HS-5 (cell line): ENCODE data around the gene LRRC75B.
A peak's percentile ranks its signal among the peaks of the same experiment; 100 is the strongest.
"Not testable (repeated sequence)": the region's sequence is repeated elsewhere in the genome, so short reads cannot be mapped to it uniquely, and the experiment has no call there.

Experiments
- DNase-seq: peaks from one replicate; pipeline ENCODE4 v3.0.0-alpha.2; 2012; ENCODE audit warnings: low read depth

Gene LRRC75B, protein sequence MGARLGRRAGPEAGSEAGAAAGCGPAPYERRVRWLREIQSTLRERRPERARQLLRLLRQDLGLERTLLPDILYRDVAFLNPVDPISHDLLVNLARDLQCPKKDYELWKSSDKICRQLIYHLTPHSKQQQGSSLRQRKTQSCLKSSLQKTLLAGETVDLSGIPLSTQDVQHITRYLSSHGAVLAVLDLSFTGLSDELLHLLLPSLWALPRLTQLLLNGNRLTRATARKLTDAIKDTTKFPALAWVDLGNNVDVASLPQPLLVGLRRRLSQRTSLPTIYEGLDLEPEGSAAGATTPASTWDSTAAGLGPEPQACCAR

DNA sequence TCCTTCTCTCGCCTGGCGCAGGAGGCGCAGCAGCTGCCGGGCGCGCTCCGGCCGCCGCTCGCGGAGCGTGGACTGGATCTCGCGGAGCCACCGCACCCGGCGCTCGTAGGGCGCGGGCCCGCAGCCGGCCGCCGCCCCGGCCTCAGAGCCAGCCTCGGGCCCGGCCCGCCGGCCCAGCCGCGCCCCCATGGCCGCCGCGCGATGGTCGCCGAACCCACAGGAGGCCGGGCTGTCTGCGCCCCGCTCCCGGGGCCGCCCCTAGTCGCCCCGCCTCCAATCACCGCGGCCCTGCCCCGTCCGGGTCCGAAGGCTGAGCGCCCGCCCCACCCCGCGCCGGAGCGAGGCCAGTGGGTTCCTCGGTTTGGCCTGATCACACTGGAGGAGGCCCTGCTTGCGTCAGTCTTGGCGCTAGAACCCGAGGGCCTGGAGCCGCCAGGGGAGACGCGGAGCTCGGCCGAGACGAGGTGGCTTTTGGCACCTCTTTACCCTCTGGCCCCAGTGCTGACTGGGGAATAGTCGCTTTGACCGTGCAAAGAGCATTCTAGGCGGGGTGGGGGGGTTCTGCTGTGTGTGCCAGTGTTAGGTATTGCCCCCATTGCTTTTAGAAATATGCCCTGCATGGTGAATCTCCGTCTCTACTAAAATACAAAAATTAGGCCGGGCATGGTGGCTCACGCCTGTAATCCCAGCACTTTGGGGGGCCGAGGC lies at the start of gene LRRC75B:
Gene LRRC75B, minus strand, starts transcription at position 223 of the 708 bp plus-strand sequence. Its CDS starts 34 bp downstream, at position 189.
- DNase-seq = peak; percentile 39

DNA sequence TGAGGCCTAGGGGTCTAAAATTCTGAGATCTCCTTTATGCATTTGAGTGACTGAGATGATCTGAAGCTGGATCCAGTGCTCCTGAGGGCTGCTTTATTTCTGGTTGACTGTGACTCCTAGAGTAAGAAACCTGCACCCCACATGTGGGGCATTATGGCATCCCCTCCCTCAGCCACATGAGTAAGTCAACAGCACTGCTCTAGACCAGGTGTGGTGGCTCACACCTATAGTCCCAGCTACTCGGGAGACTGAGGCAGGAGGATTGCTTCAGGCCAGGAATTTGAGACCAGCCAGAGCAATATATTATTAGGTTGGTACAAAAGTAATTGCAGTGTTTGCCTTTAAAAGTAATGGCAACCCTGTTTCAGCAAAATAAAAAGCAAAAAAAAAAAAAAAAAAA lies 49.4 kb upstream of the LRRC75B start:
- not testable (repeated sequence) for DNase-seq

DNA sequence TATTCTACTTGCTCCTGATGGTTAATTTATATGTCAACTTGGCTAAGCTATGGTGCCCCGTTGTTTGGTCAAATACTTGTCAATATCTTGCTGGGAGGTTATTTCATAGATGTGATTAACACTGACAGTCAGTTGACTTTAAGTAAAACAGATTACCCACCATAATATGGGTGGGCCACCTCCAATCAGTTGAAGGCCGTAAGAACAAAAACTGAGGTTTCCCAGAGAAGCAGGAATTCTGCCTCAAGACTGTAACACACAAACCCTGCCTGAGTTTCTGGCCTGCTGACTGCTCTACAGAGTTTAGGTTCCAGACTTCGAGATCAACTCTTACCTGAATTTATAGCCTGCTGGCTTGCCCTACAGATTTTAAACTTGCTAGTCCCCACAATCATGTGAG lies 43.6 kb upstream of the LRRC75B start:
- DNase-seq = not testable (repeated sequence)

DNA sequence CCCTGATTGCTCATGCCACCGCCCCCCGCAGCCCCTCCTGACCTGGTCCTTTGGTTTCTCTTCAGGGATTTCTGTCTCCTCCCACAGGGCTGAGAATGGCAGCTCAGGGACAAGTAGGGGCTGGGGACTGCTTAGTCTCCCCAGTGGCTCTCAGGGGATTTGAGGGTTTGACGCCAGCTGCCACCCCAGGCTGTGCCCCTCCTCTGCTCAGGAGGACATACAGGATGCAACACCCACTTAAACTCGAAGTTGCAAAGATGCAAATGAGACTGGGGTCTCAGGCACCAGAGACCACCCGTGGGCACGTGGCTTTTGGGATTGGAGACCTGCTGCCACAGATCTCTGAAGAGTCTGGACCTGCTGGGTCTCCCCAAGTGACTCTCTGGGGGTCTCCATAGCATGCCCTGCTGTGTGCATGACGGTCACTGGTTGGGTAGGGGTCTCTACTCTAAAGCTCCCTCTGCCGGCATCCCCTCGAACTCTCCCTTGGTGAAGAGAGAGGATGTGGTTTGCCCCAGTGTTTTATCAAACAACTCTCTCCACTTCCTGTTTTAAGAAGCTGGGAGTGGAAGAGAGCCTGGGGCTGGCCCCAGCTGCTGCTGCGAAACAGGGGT lies 42.0 kb upstream of the LRRC75B start:
- DNase-seq = not testable (repeated sequence)

DNA sequence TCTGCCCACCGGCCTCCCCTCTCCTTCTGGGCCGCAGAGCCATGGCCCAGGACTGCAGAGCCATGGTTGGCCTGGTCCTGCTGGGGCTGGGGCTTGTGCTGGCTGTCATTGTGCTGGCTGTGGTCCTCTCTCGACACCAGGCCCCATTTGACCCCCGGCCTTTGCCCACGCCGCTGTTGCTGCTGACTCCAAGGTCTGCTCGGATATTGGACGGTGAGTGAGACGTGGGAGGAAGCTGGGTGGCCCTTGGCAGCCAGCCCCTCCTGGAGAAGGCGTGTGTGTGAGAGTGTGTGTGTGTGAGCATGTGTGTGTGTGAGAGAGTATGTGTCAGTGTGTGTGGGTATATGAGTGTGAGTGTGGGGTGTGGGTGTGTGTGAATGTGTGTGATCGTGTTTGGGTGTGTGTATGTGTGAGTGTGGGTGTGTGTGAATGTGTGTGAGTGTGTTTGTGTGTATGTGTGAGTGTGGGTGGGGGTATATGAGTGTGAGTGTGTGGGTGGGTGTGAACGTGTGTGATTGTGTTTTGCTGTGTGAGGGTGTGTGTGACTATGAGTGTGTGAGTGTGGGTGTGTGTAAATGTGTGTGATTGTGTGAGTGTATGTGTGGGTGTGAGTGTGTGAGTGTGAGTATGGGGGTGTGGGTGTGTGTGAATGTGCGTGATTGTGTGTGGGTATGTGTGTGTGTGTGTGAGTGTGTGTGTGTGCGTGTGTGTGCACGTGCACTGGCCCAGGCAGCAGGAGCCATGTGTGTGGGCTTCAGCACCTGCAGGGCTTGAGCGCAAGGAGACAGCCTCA lies 40.6 kb upstream of the LRRC75B start:
- not testable (repeated sequence) for DNase-seq

DNA sequence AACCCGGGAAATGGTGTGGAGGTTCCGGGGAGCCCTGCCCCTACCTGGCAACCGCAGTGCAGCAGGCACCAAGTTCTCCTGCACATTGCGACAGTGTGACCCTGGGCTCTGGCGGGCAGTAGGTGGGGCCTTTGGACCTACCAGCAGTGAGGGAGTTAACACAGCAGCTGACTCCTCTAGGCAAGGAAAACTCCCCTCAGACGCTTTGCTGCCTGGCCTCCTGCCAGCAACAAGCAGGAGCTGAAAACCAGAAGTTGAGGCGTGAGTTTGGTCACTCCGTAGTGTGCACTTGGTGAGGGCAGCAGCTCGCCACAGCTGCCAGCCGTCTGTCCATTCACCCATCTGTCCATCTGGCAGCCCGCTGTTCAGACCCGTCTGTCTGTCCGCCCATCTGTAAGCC lies 39.8 kb upstream of the LRRC75B start:
- not testable (repeated sequence) for DNase-seq

DNA sequence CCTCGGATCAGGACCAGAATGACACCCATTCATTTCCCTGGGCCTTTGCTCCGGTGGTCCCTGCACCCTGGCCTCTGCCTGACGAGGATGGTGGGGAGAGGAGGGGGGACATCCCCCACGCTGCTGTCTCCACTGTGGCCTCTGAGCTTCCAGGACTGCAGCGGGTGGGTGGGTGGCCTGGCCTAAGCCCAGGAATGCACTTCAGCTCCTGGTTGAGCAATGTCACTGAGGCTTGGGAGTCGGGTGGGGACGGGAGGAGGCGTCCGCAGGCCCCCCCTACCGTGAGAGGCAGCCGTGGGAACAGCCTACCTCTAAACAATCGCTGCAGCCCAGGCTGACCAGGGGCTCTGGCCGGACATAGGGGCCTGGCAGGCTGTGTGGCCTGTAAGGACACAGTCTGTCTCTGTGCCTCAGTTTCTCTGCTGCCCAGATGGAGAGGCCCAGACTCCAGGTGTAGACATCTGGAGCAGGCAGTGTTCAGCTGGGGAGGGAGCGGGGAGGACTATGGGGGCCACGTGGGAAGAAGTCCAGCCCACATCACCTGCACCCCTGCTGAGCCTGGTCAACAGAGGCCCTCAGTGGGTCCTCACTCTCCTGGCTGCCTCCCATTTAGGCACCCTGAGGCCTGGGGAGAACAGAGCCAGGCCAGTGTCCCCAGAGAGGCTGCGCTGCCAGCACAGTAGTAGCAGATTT lies 38.7 kb upstream of the LRRC75B start:
- not testable (repeated sequence) for DNase-seq

DNA sequence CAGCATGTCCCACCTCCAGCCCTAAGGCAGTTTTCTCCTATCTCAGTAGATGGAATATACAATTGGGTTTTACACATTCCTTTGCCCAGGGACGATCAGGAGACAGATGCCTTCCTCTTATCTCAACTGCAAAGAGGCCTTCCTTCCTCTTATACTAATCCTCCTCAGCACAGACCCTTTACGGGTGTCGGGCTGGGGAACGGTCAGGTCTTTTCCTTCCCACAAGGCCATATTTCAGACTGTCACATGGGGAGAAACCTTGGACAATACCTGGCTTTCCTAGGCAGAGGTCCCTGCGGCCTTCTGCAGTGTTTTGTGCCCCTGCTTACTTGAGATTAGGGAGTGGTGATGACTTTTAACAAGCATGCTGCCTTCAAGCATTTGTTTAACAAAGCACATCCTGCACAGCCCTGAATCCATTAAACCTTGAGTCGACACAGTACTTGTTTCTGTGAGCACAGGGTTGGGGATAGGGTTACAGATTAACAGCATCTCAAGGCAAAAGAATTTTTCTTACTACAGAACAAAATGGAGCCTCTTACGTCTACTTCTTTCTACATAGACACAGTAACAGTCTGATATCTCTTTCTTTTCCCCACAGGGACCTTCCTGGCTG lies 38.0 kb upstream of the LRRC75B start:
- DNase-seq = not testable (repeated sequence)

DNA sequence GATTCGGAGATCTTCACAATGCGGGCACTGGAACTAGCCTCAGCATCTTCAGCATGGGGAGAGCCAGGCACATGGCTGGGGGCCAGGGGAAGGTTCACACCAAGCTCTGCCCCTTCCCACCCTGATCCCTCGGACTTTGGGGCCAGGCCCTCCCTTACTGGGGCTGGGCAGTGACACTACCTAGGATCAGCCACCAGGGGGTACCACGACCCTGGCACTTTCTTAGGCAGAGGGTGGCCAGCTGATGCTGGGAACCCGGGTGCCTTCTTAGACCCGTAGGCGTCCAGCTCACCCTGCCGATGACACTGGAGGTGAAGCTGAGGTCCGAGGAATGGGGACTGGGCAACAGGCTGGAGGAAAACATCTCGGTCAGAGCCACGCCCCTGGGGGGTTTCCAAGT lies 36.2 kb upstream of the LRRC75B start:
- not testable (repeated sequence) for DNase-seq

DNA sequence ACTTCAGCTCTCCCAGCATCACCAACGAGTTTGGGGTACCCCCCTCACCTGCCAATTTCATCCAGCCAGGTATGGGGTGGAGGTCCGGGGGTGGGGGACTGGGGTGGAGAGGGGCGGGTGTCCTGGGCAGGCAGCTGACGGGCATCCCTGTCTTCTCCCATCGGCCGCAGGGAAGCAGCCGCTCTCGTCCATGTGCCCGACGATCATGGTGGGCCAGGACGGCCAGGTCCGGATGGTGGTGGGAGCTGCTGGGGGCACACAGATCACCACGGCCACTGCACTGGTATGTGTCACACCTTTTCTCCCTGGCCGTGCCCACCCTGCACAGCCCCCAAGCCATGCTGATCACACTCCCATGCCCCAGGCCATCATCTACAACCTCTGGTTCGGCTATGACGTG lies 35.0 kb upstream of the LRRC75B start:
- DNase-seq = not testable (repeated sequence)

DNA sequence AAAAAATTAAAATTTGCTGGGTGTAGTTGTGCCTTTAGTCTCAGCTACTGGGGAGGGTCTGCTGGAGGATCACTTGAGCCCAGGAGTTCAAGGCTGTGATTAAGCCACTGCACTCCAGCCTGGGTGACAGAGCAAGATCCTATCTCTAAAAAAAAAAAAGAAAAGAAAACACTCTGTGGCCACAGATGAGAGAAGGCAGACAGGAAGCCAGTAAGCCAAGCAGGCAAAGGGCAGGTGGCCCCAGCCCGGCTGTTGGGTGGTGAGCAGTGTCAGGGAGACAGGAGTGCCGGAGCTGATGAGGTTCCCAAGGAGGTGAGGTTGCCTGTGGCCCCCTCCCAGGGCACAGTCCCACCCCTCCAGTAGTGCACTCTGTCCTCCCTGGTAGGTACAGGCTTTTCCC lies 29.7 kb upstream of the LRRC75B start:
- DNase-seq = not testable (repeated sequence)

DNA sequence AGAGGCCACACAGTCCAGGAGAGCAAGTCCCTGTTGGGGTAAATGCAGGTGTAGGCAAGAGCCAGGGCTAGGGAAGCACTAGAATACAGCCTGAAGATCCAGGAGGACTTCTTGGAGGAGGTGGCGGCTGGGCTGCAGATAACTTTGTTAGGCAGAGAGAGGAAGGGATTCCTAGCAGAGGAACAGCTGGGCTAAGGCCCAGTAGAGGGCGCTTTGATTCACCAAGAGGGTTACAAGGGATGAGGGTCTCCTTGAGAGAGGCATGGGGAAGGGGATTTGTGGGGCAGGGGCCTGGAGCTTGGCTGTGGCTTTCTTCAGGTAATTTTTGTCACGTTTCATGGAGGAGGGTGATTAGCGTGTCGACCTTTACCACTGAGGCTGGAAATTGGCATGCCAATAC lies 28.4 kb upstream of the LRRC75B start:
- not testable (repeated sequence) for DNase-seq

DNA sequence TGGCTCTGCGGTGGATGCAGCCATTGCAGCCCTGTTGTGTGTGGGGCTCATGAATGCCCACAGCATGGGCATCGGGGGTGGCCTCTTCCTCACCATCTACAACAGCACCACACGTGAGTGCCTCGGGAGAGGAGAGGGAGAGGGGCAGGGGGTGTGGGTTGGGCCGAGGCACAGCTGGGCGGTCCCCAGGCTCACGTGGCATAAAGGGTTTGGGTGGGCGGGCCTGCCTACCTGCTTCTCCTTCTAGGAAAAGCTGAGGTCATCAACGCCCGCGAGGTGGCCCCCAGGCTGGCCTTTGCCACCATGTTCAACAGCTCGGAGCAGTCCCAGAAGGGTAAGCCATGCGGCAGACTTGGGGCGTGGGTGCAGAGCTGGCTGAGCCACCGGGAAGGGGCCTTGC lies 21.9 kb upstream of the LRRC75B start:
- DNase-seq = not testable (repeated sequence)

DNA sequence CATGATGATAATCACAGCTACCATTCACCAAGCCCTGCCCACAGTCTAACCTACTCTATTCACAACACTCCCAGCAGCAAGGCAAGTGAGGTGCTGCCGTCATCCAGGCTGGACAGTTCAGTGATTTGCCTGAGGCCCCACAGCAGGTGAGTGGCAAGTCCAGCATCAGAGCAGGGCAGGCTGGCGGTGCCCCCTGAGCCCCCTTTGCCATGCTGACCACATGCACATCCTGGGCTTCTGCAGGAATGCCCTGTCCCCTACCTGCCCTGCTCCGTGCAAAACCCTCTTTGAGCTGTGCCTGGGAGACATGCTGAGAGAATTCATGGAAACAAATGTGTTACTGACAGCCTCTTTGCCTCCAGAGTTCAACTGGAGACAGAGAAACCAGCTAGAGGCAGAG lies 17.0 kb upstream of the LRRC75B start:
- DNase-seq = not testable (repeated sequence)

DNA sequence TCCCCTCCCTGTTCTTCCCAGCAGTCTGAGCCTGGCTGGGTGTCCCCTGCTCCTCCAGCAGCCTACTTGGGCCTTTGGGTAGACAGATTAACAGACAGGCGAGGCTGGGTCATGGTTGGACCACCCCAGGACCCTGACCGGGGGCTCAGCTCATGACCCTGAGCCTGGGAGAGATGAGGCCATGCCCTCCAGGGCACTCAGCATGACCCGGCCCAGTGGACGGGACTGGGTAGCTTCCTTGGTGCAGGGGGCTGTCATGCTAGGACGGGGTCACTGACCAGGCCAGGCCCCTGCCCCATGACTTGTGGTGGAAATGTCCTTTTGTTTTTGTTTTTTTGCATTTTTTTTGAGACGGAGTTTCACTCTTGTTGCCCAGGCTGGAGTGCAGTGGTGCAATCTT lies 15.5 kb upstream of the LRRC75B start:
- not testable (repeated sequence) for DNase-seq

DNA sequence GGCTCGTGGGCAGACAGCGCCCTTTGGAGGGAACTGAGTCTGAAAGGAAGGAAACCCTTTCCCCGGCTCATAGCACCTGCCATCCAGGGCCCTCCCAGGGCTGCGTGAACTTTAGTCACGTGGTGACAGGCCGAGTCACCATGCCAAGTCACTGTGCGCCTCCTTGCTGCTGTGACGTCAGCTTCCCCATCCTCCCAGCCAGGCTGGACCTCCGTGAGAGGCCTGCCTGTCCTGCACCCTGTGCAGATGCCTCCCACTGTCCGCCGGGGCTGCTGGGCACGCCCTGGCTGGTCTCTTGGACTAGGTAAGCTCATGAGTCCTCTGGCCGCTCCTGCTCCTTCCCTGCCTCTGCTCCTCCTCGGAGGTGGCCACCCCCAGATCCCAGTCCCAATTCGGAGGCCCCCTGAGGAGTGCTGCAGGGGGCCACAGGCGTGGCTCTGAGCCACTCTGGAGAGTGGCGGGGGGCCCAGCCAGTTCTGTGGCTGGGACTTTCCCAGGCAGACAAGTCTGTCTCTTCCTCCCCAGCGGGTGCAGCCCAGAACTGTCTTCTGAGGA lies 14.6 kb upstream of the LRRC75B start:
- not testable (repeated sequence) for DNase-seq

DNA sequence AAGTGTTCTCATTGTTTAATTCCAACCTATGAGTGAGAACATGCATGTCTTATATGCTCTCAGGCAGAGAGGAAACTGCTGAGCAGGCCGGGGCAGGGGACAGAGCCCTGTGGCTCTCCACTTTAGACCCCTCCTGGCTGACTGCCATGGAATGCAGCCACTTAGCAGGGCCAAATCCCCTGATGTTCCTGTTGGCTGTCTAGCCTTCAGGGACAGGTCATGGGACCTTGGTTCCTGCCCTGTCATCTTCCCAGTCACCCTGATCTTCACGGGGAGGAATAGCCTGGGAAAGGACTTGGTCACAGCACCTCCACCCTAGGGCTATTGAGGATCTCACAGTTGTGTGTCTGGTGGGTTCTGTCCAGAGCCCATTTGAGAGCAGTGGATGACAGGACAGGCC lies 13.5 kb upstream of the LRRC75B start:
- DNase-seq = not testable (repeated sequence)

DNA sequence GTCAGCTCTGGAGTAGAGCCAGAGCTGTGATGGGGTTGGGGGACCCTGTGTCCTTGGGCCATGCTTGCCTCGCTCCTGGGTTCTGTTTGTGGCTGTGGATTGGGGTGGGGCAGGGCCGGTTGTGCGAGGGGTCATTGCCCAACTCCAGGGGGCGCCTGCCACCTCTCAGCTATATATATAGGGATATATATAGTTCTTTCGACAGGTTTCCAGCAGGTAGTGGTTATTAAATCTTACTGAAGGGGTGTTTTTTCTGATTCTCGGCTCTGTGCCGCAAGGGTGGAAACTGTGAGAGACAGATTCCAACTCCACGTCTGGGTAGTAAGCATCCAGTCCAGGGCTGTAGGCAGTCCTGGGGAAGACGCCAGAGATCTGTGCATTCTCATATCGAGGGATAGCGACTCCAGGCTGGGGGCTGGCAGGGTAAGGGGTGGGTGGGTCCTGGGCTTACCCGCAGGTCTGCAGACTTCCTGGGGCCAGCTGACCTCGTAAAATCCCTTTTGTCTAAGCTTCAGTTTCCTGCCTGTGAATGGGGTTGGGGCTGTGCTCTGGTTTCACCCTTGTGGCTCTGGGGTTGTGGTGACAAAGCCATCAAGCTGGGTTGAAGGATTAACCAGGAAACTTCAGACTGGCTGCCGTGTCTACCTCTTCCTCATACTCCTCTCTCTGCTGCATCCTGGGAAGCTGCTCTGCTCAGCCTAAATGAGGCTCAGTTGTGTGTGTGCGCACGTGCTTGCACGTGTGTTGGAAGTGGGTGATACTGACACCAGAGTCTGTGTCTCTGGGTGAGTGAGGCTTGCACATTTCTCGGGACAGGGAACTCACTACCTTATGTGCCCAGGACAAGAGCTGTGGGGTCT lies 11.1 kb upstream of the LRRC75B start:
- not testable (repeated sequence) for DNase-seq

DNA sequence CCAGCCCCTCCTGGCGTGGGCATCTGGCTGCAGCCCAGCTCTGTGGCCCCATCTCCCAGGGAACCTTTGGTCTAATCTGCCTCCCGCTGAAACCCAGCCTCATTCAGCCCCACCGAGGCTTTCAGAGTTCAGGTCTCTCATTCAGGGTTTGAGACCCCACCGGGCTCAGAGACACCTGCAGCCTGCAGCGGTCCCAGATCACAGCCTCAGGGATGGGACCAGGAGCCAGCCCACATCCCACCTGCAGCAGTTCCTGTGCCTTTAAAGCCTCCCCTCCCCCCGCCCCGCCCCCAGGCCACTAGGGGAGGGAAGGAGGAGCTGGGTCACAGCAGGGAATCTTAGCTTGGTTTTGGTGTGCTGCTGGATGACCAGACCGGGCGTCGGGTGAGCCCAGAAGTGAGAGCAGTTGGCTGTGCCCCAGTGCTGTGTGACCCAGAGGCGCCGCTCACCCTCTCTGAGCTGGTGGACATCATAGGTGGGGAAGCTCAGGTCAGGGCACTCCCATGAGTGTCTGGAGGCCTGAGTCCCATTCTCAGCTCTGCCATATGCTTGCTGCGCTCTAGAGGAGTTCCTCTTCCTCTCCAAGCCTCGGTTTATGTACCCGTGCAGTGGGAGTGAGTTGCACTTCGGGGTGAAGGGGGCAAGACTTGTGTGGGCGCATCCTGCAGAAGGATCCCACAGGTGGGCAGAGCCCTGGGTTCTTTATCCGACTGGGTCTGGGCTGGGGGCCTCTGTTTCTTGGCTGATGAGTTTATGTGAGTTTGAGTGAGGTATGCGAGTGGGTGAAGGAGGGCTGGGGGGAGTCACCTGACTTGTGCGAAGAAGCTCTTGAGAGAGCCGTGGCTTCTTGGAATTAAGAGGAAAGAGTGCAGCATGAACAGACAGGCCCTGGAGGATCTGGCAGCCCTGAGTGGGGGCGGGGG lies 10.2 kb upstream of the LRRC75B start, which contains the start of gene GGT1:
Gene GGT1, plus strand, starts transcription at position 347 of the 923 bp plus-strand sequence. CDS start 7,889 bp downstream, outside the sequence.
- not testable (repeated sequence) for DNase-seq
